K562 (cell line): ENCODE measurements around the gene PACS1. TPM values are rescaled to one million over a fixed set of nuclear protein-coding genes. Genes with fewer than 3 reads are reported as not detected.

Experiments used
- ATAC-seq: fragments of 200-7000 bp; cut with Tn5 transposase; 3 replicates; pipeline ENCODE4 v1.9.1; 2020; ENCODE audit warnings: moderate library complexity
- BruUV-seq: library from RNA; stranded (reverse); fragments of 400-500 nt; replicated peaks from 2 replicates; lab custom pipeline; 2021; lab: Mats Ljungman, UMichigan
- CTCF ChIA-PET: fragments of 300-600 bp; formaldehyde crosslinking; extraction: SDS; loops from one replicate; lab custom pipeline; 2021; ENCODE audit warnings: low intra/inter-chr PET ratio; lab: Yijun Ruan, JAX
- POLR2A ChIA-PET: fragments of 300-600, 350-650 bp; sonication (Branson Sonifier 250); formaldehyde crosslinking; extraction: SDS; loops from one replicate; lab custom pipeline; 2021; ENCODE audit warnings: antibody characterized with exemption, inconsistent platforms; lab: Yijun Ruan, JAX
- DNase-seq, 4 experiments: peaks; one replicate each; pipeline versions ENCODE4 v3.0.0 to v3.0.0-alpha.2; 2011 to 2018; ENCODE audit warnings: low spot score in 3 of 4, mixed read lengths in 3 of 4; ENCODE audit errors: extremely low read depth in 1 of 4
- FAIRE-seq: peaks from 2 replicates; lab custom pipeline; 2011; peaks lifted over from hg19 to GRCh38; lab: Jason Lieb, UNC
- H2AFZ ChIP-seq: 2 replicates; pipeline ENCODE4 v1.6.0; 2011; ENCODE audit warnings: low read depth, low read length, control low read depth, inconsistent platforms
- H3K27ac ChIP-seq: fragments of 200-600 bp; 3 replicates; pipeline ENCODE4 v1.8.0; 2011; ENCODE audit warnings: low read depth, mild to moderate bottlenecking, control low read depth, inconsistent platforms, low read length, moderate library complexity, mixed read lengths; ENCODE audit errors: extremely low read depth
- H3K27me3 ChIP-seq, 2 experiments: fragments of 300-600 bp in 1 of 2; 2 replicates in 1 of 2; 3 replicates in 1 of 2; pipeline versions ENCODE4 v1.6.0 to v1.8.0; 2011; ENCODE audit warnings: inconsistent platforms in 2 of 2, low read length in 2 of 2, mild to moderate bottlenecking in 1 of 2, mixed read lengths in 1 of 2, moderate library complexity in 1 of 2; ENCODE audit not compliant: control insufficient read depth in 2 of 2, insufficient read depth in 2 of 2
- H3K36me3 ChIP-seq: fragments of 300-600 bp; 3 replicates; pipeline ENCODE4 v1.8.0; 2011; ENCODE audit warnings: mild to moderate bottlenecking, low read length, inconsistent platforms; ENCODE audit not compliant: control insufficient read depth, insufficient read depth
- H3K4me1 ChIP-seq, 2 experiments: fragments of 200-600 bp in 1 of 2; replicated peaks in 1 of 2; 2 replicates in 1 of 2; 3 replicates in 1 of 2; pipeline versions ENCODE4 v1.5.1 to v1.8.0; 2011; ENCODE audit warnings: inconsistent platforms in 2 of 2, low read length in 2 of 2, mild to moderate bottlenecking in 1 of 2, mixed read lengths in 1 of 2, moderate library complexity in 1 of 2; ENCODE audit not compliant: control insufficient read depth in 2 of 2, insufficient read depth in 2 of 2
- H3K4me2 ChIP-seq: 2 replicates; pipeline ENCODE4 v1.6.1; 2011; ENCODE audit warnings: low read length, control low read depth, inconsistent platforms, mixed read lengths; ENCODE audit not compliant: insufficient read depth
- H3K4me3 ChIP-seq: fragments of 200-600 bp; sonication (generic), shearing (Covaris generic); 2 replicates; pipeline ENCODE4 v1.5.1; 2016; ENCODE audit warnings: control low read depth, inconsistent platforms
- H3K79me2 ChIP-seq: fragments of 200-600 bp; 3 replicates; pipeline ENCODE4 v1.8.0; 2011; ENCODE audit warnings: low read length, inconsistent platforms; ENCODE audit not compliant: control insufficient read depth, insufficient read depth
- H3K9ac ChIP-seq, 2 experiments: 2 replicates each; pipeline versions ENCODE4 v1.6.0 to v1.6.1; 2011; ENCODE audit warnings: low read depth in 2 of 2, low read length in 2 of 2, control low read depth in 1 of 2, inconsistent platforms in 1 of 2, mild to moderate bottlenecking in 1 of 2, mixed read lengths in 1 of 2; ENCODE audit not compliant: insufficient read depth in 1 of 2
- H3K9me1 ChIP-seq: one replicate; pipeline ENCODE4 v1.6.0; 2011; ENCODE audit warnings: inconsistent platforms, mild to moderate bottlenecking, low read length, moderate library complexity; ENCODE audit not compliant: control insufficient read depth, insufficient read depth
- H3K9me3 ChIP-seq: replicated peaks from 2 replicates; pipeline ENCODE4 v1.5.1; 2011; ENCODE audit warnings: low read depth, low read length, inconsistent platforms; ENCODE audit not compliant: control insufficient read depth, insufficient read depth
- H4K20me1 ChIP-seq: replicated peaks from 2 replicates; pipeline ENCODE4 v1.6.1; 2011; ENCODE audit warnings: low read length, inconsistent platforms, mixed read lengths; ENCODE audit not compliant: control insufficient read depth, insufficient read depth
- ARID3A ChIP-seq: IDR thresholded peaks from 2 replicates; pipeline ENCODE4 v1.6.1; 2012; ENCODE audit warnings: low read depth, low read length, improper control_type of control experiment, borderline replicate concordance
- BACH1 ChIP-seq: fragments of 200-800 bp; sonication (Bioruptor generic); IDR thresholded peaks from 2 replicates; pipeline ENCODE4 v1.6.1; 2016; ENCODE audit warnings: missing genetic modification characterization, missing compliant biosample characterization
- COPS2 ChIP-seq: fragments of 450-650 bp; conservative IDR thresholded peaks from 2 replicates; pipeline ENCODE4 v1.6.1; 2016; ENCODE audit warnings: mild to moderate bottlenecking, moderate library complexity
- GABPB1 ChIP-seq: sonication (generic); formaldehyde crosslinking; IDR thresholded peaks from 2 replicates; pipeline ENCODE4 v1.8.0; 2022; ENCODE audit warnings: mild to moderate bottlenecking, missing genetic modification reagents
- HDAC2 ChIP-seq: fragments of 450-650 bp; IDR thresholded peaks from 2 replicates; pipeline ENCODE4 v1.6.1; 2016; ENCODE audit warnings: mild to moderate bottlenecking
- HEY1 ChIP-seq: fragments of 250-450 bp; sonication (Bioruptor Pico); IDR thresholded peaks from 2 replicates; pipeline ENCODE4 v1.5.0; 2020; ENCODE audit warnings: mild to moderate bottlenecking, moderate library complexity, borderline replicate concordance
- KDM4B ChIP-seq, 2 experiments: fragments of 450-650 bp in 1 of 2; sonication (generic) in 1 of 2; IDR thresholded peaks; 2 replicates each; pipeline ENCODE4 v1.6.1; 2016 to 2017; ENCODE audit warnings: borderline replicate concordance in 2 of 2, antibody characterized with exemption in 1 of 2, low read depth in 1 of 2, mild to moderate bottlenecking in 1 of 2
- PKNOX1 ChIP-seq: fragments of 450-650 bp; IDR thresholded peaks from 2 replicates; pipeline ENCODE4 v1.6.1; 2016
- RBM15 ChIP-seq: fragments of 200-400 bp; formaldehyde crosslinking; IDR thresholded peaks from 2 replicates; pipeline ENCODE4 v1.6.1; 2018; ENCODE audit warnings: mild to moderate bottlenecking, low read length, moderate library complexity; ENCODE audit not compliant: insufficient read depth
- RFX1 ChIP-seq: fragments of 450-650 bp; IDR thresholded peaks from 2 replicates; pipeline ENCODE4 v1.6.1; 2016; ENCODE audit warnings: mild to moderate bottlenecking, moderate library complexity
- RNF2 ChIP-seq: sonication (generic); IDR thresholded peaks from 2 replicates; pipeline ENCODE4 v1.6.1; 2016
- SP1 ChIP-seq: sonication (generic); formaldehyde crosslinking; IDR thresholded peaks from 2 replicates; pipeline ENCODE4 v1.8.1; 2022; ENCODE audit warnings: mild to moderate bottlenecking, missing genetic modification reagents
- SRSF9 ChIP-seq: fragments of 200-400 bp; formaldehyde crosslinking; IDR thresholded peaks from 2 replicates; pipeline ENCODE4 v1.6.1; 2017; ENCODE audit warnings: low read depth, low read length, borderline replicate concordance
- TAF9B ChIP-seq: fragments of 450-650 bp; IDR thresholded peaks from 2 replicates; pipeline ENCODE4 v1.6.1; 2018; ENCODE audit warnings: mild to moderate bottlenecking; ENCODE audit not compliant: partially characterized antibody
- XRCC4 ChIP-seq: IDR thresholded peaks from one replicate; pipeline ENCODE4 v1.6.1; 2011; ENCODE audit not compliant: insufficient read depth, insufficient read length; ENCODE audit errors: extremely low read depth
- ZBTB33 ChIP-seq: sonication (generic); formaldehyde crosslinking; IDR thresholded peaks from 2 replicates; pipeline ENCODE4 v1.8.1; 2023; ENCODE audit warnings: mild to moderate bottlenecking, missing genetic modification reagents
- ZNF217 ChIP-seq: sonication (generic); formaldehyde crosslinking; IDR thresholded peaks from 2 replicates; pipeline ENCODE4 v1.8.0; 2022; ENCODE audit warnings: mild to moderate bottlenecking, missing genetic modification reagents
- ZNF274 ChIP-seq: IDR thresholded peaks from 2 replicates; pipeline ENCODE4 v1.6.1; 2011; ENCODE audit warnings: low read depth, mild to moderate bottlenecking, low read length, moderate library complexity, borderline replicate concordance
- WGBS: fragments of 100-300 bp; shearing (Covaris generic); methylation state at CpG from one replicate; pipeline ENCODE4 v1.1.6; 2016; ENCODE audit warnings: low coverage, mixed read lengths; ENCODE audit not compliant: insufficient coverage; ENCODE audit errors: missing lambda C conversion rate; 5-methylcytosine and 5-hydroxymethylcytosine counted together
- in situ Hi-C: fragments of 300-500 bp; cut with MboI; formaldehyde crosslinking; loops from 4 replicates; pipeline ENCODE4 v1.15.0; 2018; ENCODE audit warnings: inconsistent platforms, mixed read lengths
- intact Hi-C: fragments of 100-400 bp; cut with micrococcal nuclease; formaldehyde crosslinking; loops from 2 replicates; pipeline ENCODE4 v1.14.2; 2022
- polyA plus RNA-seq, 8 experiments: library from polyadenylated mRNA; depleted of rRNA in 4 of 8; stranded (reverse) in 5 of 8; unstranded in 3 of 8; fragments of >200 nt; fragmentation: Nextera tagmentation in 2 of 8; fragmentation: Illumina TruSeq in 1 of 8; extraction: Ambion mirVana in 2 of 8; extraction: Trizol in 1 of 8; gene quantifications; 2 replicates each; pipeline versions ENCODE4 v1.2.1 to v1.2.3, GENCODE V29; 2011 to 2014; ENCODE audit warnings: inconsistent platforms in 1 of 8, missing spikeins in 1 of 8
- total RNA-seq, 7 experiments: library from RNA; depleted of rRNA in 6 of 7; stranded (reverse); fragments of >200 nt in 6 of 7; fragmentation: Illumina TruSeq in 2 of 7; extraction: Trizol in 2 of 7; gene quantifications; 2 replicates each; pipeline versions ENCODE4 v1.2.1 to v1.2.3, GENCODE V29; 2011 to 2021; ENCODE audit warnings: low replicate concordance in 1 of 7
- TF ChIP-seq, protein P1 (sequence below): sonication (generic); formaldehyde crosslinking; IDR thresholded peaks from 2 replicates; pipeline ENCODE4 v1.9.0; 2022; ENCODE audit warnings: mild to moderate bottlenecking, missing genetic modification reagents

PACS1 gene
- total and polyA plus RNA-seq, 9 of the 15 experiments (the other 6 are each of a cell fraction or from before 2014, with no cell fraction given), result 0.34 to 28.1 (median 8.5) TPM

DNA sequence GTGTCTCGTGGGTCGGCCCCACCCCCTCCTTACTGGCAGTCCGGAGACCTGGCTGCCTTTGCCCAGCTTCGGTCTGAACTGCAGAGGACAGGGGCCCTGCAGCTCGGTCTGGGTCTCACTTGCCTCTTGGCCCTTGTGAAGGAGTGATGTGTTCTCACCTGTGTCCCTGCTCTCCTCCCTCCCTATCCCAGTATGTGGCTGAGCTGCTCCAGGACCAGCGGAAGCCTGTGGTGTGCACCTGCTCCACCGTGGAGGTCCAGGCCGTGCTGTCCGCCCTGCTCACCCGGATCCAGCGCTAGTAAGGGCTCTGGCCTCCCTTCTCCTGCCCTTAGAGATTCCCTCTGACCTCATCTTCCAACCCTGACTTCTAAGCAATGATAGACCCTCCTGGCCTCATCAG, 162.7 kb downstream of the PACS1 start (continued):
- TF ChIP-seq, protein P1, sequence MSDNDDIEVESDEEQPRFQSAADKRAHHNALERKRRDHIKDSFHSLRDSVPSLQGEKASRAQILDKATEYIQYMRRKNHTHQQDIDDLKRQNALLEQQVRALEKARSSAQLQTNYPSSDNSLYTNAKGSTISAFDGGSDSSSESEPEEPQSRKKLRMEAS (CRISPR knock-in tag), result no peak
- no peak for TF ChIP-seq COPS2
- no peak for TF ChIP-seq RBM15
- no peak for TF ChIP-seq HDAC2
- TF ChIP-seq ZNF217 (CRISPR knock-in tag), result no peak
- no peak for TF ChIP-seq ZNF274
- no peak for TF ChIP-seq XRCC4

- in situ Hi-C loops (no loop called here), intact Hi-C loops (no loop called here)
- no TSS peak for BruUV-seq
- Histone ChIP-seq H3K36me3 (peaks cover 45% of the 10 kb centered on the region; the same call in 2 of the 3 replicates), H3K9me1 (no peaks in the 10 kb centered on the region), H3K4me3 (no peak overlapping the region), H3K9me3 (no peaks in the 10 kb centered on the region), H3K27ac (no peak overlapping the region), H3K27me3 (no peaks in the 10 kb centered on the region), H3K9ac (no peak overlapping the region; a peak in 1 of 4 replicates), H3K4me1 (0 out of 5 replicates have a peak, but pooled peaks cover 0 to 2% of the 10 kb centered on the region in 2 experiments), H2AFZ (no peak overlapping the region), H4K20me1 (0 out of 2 replicates have a peak, but pooled peaks cover 3% of the 10 kb centered on the region), H3K4me2 (no peak overlapping the region), H3K79me2 (no peaks in the 10 kb centered on the region)
- FAIRE-seq (no peak), ATAC-seq (no peak), DNase-seq (no peak)
- CTCF ChIA-PET, result no interaction called here
- POLR2A ChIA-PET, result no interaction called here
- WGBS, result 81% methylated on average over 5 of the region's 5 CpGs
- no peak for TF ChIP-seq PKNOX1
- no peak for TF ChIP-seq TAF9B
- no peak for TF ChIP-seq SRSF9
- TF ChIP-seq GABPB1, result no peak
- no peak for TF ChIP-seq RFX1
- no peak for TF ChIP-seq KDM4B (IDR thresholded peaks at IDR 0.05; ENCODE audit: borderline replicate concordance in 2 of 2, low read depth in 1 of 2)
- TF ChIP-seq SP1 (CRISPR knock-in tag), result no peak
- TF ChIP-seq HEY1 (CRISPR knock-in tag), result no peak
- TF ChIP-seq ZBTB33 (CRISPR knock-in tag), result no peak
- no peak for TF ChIP-seq BACH1 (tag)
- no peak for TF ChIP-seq ARID3A
- no peak for TF ChIP-seq RNF2
These were observed 163.2 kb downstream of the PACS1 start for GRCh38 chr11:66233301-66233700.
